CD4-positive, alpha-beta T cell (primary cell): ENCODE data around the gene TLCD3B. TPM values are rescaled to one million over a fixed set of nuclear protein-coding genes. Genes with fewer than 3 reads are reported as not detected.
A peak's percentile ranks its signal among the peaks of the same experiment; 100 is the strongest.

Experiments used
- ATAC-seq: fragments of 200-7000 bp; cut with Tn5 transposase; one replicate; pipeline ENCODE4 v1.10.0; 2022; ENCODE audit warnings: mild to moderate bottlenecking; ENCODE audit not compliant: poor library complexity
- CTCF ChIA-PET: fragments of 350-600 bp; sonication (Branson Sonifier 250); formaldehyde crosslinking; loops from one replicate; lab custom pipeline; 2021; ENCODE audit warnings: antibody characterized with exemption, inconsistent platforms; lab: Charles Lee
- POLR2A ChIA-PET: fragments of 350-600 bp; sonication (Branson Sonifier 250); formaldehyde crosslinking; loops from one replicate; lab custom pipeline; 2021; ENCODE audit warnings: antibody characterized with exemption, inconsistent platforms; lab: Charles Lee
- DNase-seq, 14 experiments: peaks; one replicate each; pipeline ENCODE4 v3.0.0-alpha.2; 2013 to 2020; ENCODE audit warnings: mixed read lengths in 2 of 14
- H3K27ac ChIP-seq, 2 donors: one replicate each; pipeline versions ENCODE4 v1.5.1 to v1.7.0; 2013; ENCODE audit warnings: low read length in 2 of 2, low read depth in 1 of 2, mild to moderate bottlenecking in 1 of 2
- H3K27me3 ChIP-seq, 2 experiments: 1 replicate in 1 of 2; 2 replicates in 1 of 2; pipeline versions ENCODE4 v1.6.1 to v1.7.0; 2013; ENCODE audit warnings: low read length in 2 of 2, control low read depth in 1 of 2, mild to moderate bottlenecking in 1 of 2, moderate library complexity in 1 of 2; ENCODE audit not compliant: insufficient read depth in 2 of 2, control insufficient read depth in 1 of 2
- H3K36me3 ChIP-seq: one replicate; pipeline ENCODE4 v1.6.1; 2013; ENCODE audit warnings: low read length, control low read depth; ENCODE audit not compliant: insufficient read depth
- H3K4me1 ChIP-seq: one replicate; pipeline ENCODE4 v1.6.1; 2013; ENCODE audit warnings: low read length, control low read depth; ENCODE audit not compliant: insufficient read depth
- H3K4me3 ChIP-seq: one replicate; pipeline ENCODE4 v1.5.1; 2013; ENCODE audit warnings: mild to moderate bottlenecking, low read length, moderate library complexity
- H3K9me3 ChIP-seq, 2 experiments: 1 replicate in 1 of 2; 2 replicates in 1 of 2; pipeline versions ENCODE4 v1.6.1 to v1.7.0; 2013; ENCODE audit warnings: low read length in 2 of 2, mild to moderate bottlenecking in 2 of 2, control low read depth in 1 of 2, moderate library complexity in 1 of 2; ENCODE audit not compliant: control insufficient read depth in 1 of 2, insufficient read depth in 1 of 2
- H3K27ac Mint-ChIP-seq: one replicate; pipeline ENCODE4 v1.8.0; 2020; ENCODE audit warnings: mixed read lengths
- H3K27me3 Mint-ChIP-seq: one replicate; pipeline ENCODE4 v1.8.0; 2021; ENCODE audit warnings: mixed read lengths
- H3K36me3 Mint-ChIP-seq: one replicate; pipeline ENCODE4 v1.8.0; 2021; ENCODE audit warnings: low read depth, mixed read lengths
- H3K4me1 Mint-ChIP-seq: one replicate; pipeline ENCODE4 v1.8.0; 2021; ENCODE audit warnings: low read depth, mixed read lengths
- H3K4me3 Mint-ChIP-seq: one replicate; pipeline ENCODE4 v1.8.0; 2020; ENCODE audit warnings: mild to moderate bottlenecking, mixed read lengths
- H3K9me3 Mint-ChIP-seq: one replicate; pipeline ENCODE4 v1.8.0; 2020; ENCODE audit warnings: mixed read lengths
- intact Hi-C, 2 experiments: fragments of 100-400 bp; cut with DNase I in 1 of 2; cut with micrococcal nuclease in 1 of 2; formaldehyde crosslinking; loops; one replicate each; pipeline versions ENCODE4 v1.15.1 to v1.9.0; 2023 to 2025; cut with DNase I, micrococcal nuclease
- total RNA-seq, 174 experiments: library from RNA in 2 of 174; stranded (reverse) in 2 of 174; gene quantifications; one replicate each; pipeline ENCODE4 v1.2.3 and lab custom pipeline; 2021 to 2026
- TF ChIP-seq, protein P1 (sequence below): fragments of 200-600 bp; IDR thresholded peaks from one replicate; pipeline ENCODE4 v1.8.0; 2022; ENCODE audit warnings: antibody characterized with exemption, mild to moderate bottlenecking

TLCD3B gene
- total RNA-seq, 2 experiments from 2014 or later, result not detected

DNA sequence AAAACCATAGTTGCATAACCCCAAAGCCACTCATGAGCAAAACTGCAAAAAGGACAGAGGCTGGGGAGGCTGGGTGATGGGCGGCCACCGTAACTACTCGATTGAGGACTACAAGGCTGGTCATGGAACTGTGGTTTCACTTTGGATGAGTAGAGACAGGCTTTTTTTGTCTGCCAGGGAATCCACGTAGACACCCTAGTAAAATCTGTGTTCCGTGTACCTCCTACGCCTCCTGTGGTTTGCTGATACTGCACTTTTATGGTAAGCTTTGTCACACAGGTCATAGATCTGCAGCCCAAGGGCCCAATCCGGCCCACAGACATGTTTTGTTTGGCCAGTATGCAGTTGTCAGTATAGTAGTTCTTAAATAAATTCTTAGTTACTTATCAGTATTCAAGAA, 2.2 kb upstream of the TLCD3B start:
- H3K4me3 ChIP-seq, result no peak overlapping the region
- H3K36me3 ChIP-seq, result no peaks in the 10 kb centered on the region
- H3K27ac ChIP-seq, result no peak overlapping the region
- H3K9me3 ChIP-seq, result peaks cover 0 to 17% of the 10 kb centered on the region in 2 experiments
- Mint-ChIP-seq H3K4me1 (peaks cover 14% of the 10 kb centered on the region), H3K36me3 (no peaks in the 10 kb centered on the region), H3K4me3 (no peak overlapping the region), H3K9me3 (no peaks in the 10 kb centered on the region), H3K27me3 (peaks cover 47% of the 10 kb centered on the region), H3K27ac (no peak overlapping the region)
- CTCF ChIA-PET, result interaction anchor here (0.7 to 1.6 kb wide), 3 partner anchors 24 to 101 kb away, joined by 3 read pairs; partner anchors contain the start of gene TBX6
- peaks cover 28% of the 10 kb centered on the region for H3K4me1 ChIP-seq
- POLR2A ChIA-PET, result interaction anchor here (0.7 kb wide), 1 partner anchor 34 kb away, joined by 5 read pairs; no protein-coding TSS in a partner anchor
- intact Hi-C loops, result no loop called here
- TF ChIP-seq, protein P1, sequence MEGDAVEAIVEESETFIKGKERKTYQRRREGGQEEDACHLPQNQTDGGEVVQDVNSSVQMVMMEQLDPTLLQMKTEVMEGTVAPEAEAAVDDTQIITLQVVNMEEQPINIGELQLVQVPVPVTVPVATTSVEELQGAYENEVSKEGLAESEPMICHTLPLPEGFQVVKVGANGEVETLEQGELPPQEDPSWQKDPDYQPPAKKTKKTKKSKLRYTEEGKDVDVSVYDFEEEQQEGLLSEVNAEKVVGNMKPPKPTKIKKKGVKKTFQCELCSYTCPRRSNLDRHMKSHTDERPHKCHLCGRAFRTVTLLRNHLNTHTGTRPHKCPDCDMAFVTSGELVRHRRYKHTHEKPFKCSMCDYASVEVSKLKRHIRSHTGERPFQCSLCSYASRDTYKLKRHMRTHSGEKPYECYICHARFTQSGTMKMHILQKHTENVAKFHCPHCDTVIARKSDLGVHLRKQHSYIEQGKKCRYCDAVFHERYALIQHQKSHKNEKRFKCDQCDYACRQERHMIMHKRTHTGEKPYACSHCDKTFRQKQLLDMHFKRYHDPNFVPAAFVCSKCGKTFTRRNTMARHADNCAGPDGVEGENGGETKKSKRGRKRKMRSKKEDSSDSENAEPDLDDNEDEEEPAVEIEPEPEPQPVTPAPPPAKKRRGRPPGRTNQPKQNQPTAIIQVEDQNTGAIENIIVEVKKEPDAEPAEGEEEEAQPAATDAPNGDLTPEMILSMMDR, result no peak
- no peak for DNase-seq
- H3K27me3 ChIP-seq, result peaks cover 42% of the 10 kb centered on the region in 2 experiments
- no peak for ATAC-seq

DNA sequence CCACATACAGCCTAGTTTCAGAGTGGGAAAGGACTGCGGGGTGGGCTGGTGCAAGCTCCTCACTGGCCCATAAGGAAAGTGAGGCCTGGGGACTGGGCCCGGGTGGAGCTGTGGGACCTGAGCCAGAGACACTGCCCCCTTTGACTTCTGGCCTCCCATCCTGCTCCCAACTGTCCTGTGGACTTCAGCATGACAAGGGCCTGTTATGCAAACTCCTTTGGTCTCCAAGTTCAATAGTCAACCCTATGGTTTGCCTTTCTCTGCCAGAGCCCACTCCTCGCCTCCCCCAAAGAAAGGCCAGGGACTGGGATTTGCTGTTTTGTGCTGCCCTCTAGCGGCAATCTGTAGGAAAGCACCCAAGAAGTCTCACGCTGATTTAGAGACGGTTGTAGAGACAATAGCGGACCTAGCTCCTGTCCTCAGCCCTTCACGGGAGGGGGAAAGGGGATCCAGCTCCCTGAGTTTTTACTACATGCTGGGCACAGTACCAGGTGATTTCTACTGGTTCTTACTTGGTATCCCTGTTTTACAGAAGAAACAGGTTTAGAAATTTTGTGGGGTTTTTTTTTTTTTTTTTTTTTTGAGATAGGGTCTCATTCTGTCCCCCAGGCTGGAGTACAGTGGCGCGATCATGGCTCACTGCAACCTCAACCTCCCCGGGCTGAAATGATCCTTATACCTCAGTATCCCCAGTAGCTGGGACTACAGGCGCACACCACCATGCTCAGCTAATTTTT, 1.2 kb upstream of the TLCD3B start:
- intact Hi-C loops, result no loop called here
- Histone ChIP-seq H3K27ac (no peak overlapping the region), H3K4me1 (peaks cover 28% of the 10 kb centered on the region), H3K4me3 (no peak overlapping the region), H3K27me3 (peaks cover 42 to 49% of the 10 kb centered on the region in 2 experiments), H3K9me3 (peaks cover 0 to 17% of the 10 kb centered on the region in 2 experiments), H3K36me3 (no peaks in the 10 kb centered on the region)
- Mint-ChIP-seq H3K9me3 (no peaks in the 10 kb centered on the region), H3K4me1 (peaks cover 14% of the 10 kb centered on the region), H3K27ac (no peak overlapping the region), H3K4me3 (peak overlapping the region; percentile 39), H3K36me3 (no peaks in the 10 kb centered on the region), H3K27me3 (peaks cover 57% of the 10 kb centered on the region)
- ChIA-PET CTCF (interaction anchor here (0.7 to 1.6 kb wide), 15 partner anchors 9 to 384 kb away, joined by 3 to 7 read pairs (median 3); partner anchors contain the start of genes TAOK2 and TBX6), POLR2A (interaction anchor here (0.7 to 0.8 kb wide), 2 partner anchors 35 to 70 kb away, joined by 3 to 5 read pairs; partner anchors contain the start of gene TMEM219)
- DNase-seq, result peak; percentile 43 to 83 (median 52)
- TF ChIP-seq, protein P1, result peak; percentile 74
- peak; percentile 74 for ATAC-seq

DNA sequence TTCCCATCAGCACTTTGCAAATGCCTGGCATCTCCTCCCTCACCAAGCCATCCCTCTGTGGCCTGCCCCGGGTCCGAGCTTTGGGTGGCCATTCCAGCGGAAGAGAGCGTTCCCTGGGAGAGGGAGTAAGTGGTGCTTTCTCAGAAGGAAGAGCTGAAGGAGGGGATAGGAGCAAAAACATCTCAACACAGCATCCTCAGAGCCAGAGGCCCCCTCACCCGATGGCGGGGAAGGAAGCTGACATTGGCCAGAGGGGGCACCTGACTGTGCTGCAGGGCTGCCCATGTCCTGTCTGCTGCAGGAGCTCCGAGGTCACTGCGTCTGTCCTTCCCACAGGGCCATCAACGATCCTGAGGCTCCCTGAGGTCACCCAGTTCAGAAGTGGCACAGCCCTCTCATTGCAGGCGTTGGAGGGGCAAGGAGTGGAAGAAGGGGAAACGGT, 427 bp upstream of the TLCD3B start:
- no peak overlapping the region for H3K4me3 Mint-ChIP-seq
- H3K9me3 Mint-ChIP-seq, result no peaks in the 10 kb centered on the region
- TF ChIP-seq, protein P1, result no peak
- peaks cover 14% of the 10 kb centered on the region for H3K4me1 Mint-ChIP-seq
- H3K9me3 ChIP-seq, result peaks cover 0 to 17% of the 10 kb centered on the region in 2 experiments
- no peaks in the 10 kb centered on the region for H3K36me3 Mint-ChIP-seq
- peaks cover 63% of the 10 kb centered on the region for H3K27me3 Mint-ChIP-seq
- no peak overlapping the region for H3K27ac ChIP-seq
- peaks cover 28% of the 10 kb centered on the region for H3K4me1 ChIP-seq
- DNase-seq (no peak), ATAC-seq (no peak)
- H3K4me3 ChIP-seq, result no peak overlapping the region
- intact Hi-C loops, result no loop called here
- no peaks in the 10 kb centered on the region for H3K36me3 ChIP-seq
- H3K27me3 ChIP-seq, result peaks cover 42 to 49% of the 10 kb centered on the region in 2 experiments
- CTCF ChIA-PET, result interaction anchor here (0.9 to 1.6 kb wide), 7 partner anchors 14 to 331 kb away, joined by 3 to 5 read pairs (median 3); partner anchors contain the start of gene TAOK2
- POLR2A ChIA-PET, result interaction anchor here (0.8 kb wide), 1 partner anchor 70 kb away, joined by 3 read pairs; the partner anchor contains the start of gene TMEM219
- H3K27ac Mint-ChIP-seq, result no peak overlapping the region
